ENCODE results near the gene AGPAT3.

- TF ChIP-seq CTCF (IDR thresholded peaks at IDR 0.05; ENCODE audit: low read depth, low read length, poor library complexity, severe bottlenecking) (no peak), EZH2phosphoT487 (IDR thresholded peaks at IDR 0.05; ENCODE audit: borderline replicate concordance, low read length) (no peak)
Observed at GRCh38 chr21:43956670-43957035, 91.6 kb downstream of the AGPAT3 start.
